GM21390 (cell line): ENCODE results near the gene HSFX3.
"Not testable (repeated sequence)": the region's sequence is repeated elsewhere in the genome, so short reads cannot be mapped to it uniquely, and the experiment has no call there.

Experiments used
- ATAC-seq: cut with Tn5 transposase; IDR thresholded peaks from one replicate; pipeline ENCODE4 v1.9.1; 2021; ENCODE audit not compliant: unreplicated experiment

Gene HSFX3, protein sequence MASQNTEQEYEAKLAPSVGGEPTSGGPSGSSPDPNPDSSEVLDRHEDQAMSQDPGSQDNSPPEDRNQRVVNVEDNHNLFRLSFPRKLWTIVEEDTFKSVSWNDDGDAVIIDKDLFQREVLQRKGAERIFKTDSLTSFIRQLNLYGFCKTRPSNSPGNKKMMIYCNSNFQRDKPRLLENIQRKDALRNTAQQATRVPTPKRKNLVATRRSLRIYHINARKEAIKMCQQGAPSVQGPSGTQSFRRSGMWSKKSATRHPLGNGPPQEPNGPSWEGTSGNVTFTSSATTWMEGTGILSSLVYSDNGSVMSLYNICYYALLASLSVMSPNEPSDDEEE

DNA sequence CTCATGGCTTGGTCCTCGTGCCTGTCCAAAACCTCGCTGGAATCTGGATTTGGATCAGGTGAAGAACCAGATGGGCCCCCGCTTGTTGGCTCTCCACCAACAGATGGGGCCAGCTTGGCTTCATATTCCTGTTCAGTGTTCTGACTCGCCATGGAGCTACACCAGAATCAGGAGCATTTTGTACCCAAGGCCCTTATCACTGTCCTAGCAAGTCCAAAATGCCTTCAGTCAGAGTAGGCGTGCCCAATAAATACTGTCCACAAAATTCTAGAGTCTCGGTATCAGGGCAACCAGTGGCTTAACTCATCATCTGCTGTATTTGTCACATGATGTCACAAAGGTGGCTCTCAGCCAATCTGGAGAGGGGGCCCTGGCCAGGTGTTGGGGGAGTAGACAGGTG lies at the start of gene HSFX3:
TSS of gene HSFX3 (minus strand) at position 224 of the 400 bp plus-strand sequence. CDS start at position 152, 72 bp downstream.
- not testable (repeated sequence) for ATAC-seq

DNA sequence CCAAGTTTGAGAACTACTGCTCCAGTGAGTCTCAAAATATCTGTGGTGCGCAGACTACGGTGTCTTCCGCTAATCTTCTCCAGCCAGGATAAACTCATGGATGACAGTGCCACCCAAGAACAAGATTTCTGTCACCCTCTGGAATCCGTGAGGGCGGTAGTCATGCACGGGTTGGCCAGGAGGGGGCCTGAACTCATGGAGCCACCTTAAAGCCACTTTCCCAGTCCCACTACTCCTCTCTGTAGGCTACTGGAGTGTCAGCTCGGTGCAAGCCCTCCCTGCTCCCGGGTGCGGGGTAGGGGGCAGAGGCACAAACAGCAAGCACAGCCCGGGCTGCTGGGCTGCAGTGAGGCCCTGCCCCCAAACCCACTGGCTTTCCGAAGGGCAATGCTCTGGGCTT lies 48.9 kb upstream of the HSFX3 start:
- ATAC-seq = not testable (repeated sequence)

DNA sequence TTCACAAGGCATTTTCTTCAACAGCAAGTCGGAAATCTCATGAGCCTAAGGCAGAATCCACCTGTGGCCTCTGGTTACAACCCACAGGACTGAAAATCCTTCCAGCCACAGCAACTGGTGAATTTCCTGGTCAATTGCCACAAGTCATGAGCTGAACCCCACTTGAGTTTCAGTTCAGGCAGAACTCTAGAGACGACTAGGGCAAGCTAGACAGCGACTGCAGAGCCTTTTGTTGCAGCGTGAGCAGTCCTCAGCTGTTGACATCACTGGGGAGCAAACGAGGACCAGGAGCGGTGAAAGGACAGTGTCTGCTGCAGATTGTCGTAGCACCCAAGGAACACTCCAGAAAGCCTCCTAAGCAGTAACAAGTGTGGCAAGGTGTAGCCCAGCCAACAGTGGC lies 46.2 kb upstream of the HSFX3 start:
- ATAC-seq = not testable (repeated sequence)

DNA sequence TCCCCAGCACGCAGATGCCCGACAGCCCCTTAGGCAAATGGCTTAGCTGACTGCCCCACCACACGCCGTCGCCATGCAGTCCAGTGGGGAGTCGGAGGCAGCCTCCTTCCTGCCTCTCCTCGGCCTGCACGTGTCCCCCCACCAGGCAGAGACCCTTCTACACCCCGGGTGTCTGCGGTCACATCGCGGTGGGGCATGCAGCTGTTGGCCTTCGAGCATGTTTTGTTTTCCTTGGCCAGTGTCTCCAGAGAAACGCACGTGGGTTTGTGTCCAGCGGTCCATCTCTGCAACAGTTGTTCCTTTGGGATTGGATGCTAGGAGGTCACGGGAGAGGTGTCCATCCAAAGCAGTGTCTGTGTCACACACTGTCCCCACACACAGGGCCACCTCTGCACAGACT lies 45.5 kb upstream of the HSFX3 start, which contains the start of gene HSFX2:
TSS of gene HSFX2 (minus strand) at position 101 of the 400 bp plus-strand sequence. CDS start 614 bp downstream, outside the sequence.
- not testable (repeated sequence) for ATAC-seq

DNA sequence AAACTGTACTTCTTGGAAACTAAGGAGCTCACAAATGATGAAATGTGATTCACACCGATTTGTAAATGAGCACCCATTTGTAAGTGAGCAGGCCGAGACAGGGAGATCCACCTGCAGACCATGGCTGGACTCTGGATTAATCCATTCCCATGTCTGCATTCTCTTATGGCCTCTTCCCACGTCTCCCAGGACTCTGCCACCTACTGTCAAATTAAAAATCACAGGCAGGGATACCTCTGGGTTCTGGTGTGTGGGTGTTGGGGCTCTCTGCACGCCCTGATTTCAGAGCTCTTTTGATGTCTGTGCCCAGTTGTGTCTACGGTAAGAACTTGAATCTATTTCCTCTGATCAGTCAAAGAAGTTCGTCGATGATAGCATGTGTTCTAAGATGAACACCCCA lies 41.3 kb upstream of the HSFX3 start:
- ATAC-seq = not testable (repeated sequence)

DNA sequence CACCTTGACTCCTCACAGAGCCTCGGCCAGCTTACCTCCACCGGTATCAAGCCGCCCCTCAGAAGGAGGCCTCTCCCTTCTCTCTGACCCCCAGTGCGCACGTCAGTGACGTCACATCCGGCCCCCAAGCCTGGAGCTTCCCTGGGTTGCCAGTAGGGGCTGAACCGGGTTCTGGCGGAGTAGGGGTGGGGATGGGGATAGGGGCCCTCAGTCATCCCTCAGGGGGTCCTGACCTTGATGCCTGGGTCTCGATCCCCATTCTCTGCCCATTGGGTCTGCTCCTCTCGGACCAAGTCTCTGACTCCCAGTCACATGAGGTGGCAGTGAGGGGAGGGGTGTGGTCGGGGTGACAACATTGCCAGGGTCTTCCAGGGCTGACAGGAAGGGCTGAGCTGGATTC lies 37.6 kb upstream of the HSFX3 start, which contains the start of gene MAGEA9B:
TSS of gene MAGEA9B (minus strand) at position 101 of the 400 bp plus-strand sequence. CDS start 4,280 bp downstream, outside the sequence.
- ATAC-seq = not testable (repeated sequence)

DNA sequence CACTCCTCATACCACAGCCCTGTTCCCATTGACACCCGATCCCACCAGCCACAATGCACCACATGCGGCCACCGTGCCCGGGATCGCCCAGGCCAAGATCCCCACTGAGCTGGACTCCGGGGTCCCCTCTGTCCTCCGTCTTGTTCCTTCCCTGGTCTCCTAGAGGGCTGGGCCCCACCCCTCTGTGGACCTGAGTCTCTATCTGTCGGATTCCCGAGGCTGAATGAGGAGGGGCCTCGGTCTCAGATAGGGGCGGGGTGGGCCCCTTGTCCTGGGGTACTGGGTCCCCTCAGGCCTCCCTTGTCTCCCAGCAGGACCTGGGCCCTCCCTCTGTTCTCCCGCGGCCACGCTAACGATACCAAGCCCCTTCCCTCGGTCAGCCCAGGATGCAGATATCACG lies 35.9 kb upstream of the HSFX3 start:
- not testable (repeated sequence) for ATAC-seq

DNA sequence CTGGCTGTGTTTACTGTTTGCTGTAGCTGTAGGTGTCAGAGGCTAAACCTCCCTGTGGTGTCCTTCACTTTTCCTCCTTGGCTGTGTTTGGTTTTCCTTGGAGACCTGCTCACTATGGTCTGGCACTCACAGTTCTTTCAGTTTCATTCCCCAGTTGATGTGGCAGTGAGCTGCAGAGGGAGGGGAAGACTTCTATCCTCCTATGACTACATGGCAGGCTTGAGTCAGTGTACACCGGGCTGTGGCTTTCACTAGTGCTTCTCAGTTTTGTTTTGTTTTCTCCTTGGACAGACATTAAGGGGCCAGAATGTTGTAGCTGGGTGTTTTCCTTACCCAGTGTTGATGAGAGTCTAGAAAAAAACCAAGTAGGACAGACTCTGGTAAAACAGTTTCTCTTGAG lies 23.7 kb upstream of the HSFX3 start:
- peak; percentile 100 for ATAC-seq

DNA sequence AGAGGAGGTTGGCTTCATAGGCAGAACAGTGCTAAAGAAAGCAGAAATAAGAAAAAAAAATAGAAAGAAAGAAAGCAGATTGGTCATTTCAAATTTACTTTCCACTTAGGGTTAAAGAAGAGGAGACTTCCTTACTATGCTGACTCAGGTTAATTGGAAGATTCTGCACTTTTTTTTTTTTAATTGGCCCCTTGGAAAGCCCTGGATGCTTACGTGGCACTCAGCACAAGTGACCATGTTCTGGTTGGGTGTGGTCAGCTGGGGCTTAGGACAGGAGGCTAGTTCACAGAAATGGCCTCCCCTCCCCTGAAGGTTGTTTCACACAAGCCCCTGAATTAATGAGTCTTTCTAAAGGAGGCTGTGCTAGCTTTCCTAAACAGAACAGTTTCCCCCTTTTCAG lies 23.0 kb upstream of the HSFX3 start:
- ATAC-seq = no peak

DNA sequence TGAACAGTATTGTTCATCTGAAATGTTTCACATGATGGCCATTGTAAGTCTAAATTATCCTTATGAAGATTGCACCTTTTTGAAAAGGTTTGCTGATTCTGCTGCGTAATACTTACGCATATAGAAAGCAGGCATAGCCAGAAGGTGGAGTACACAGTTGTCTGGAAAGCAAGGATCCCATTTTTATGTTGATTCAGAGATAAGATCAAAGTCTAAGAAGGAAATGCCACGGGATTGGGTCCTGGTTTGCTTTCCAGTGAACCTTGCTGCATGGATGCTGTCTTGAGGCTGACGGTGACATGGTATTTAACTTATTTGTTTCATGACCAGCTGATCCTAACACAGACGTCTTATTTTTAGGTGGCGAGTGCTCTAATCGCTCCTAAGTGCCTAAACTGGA lies 22.0 kb upstream of the HSFX3 start:
- no peak for ATAC-seq

DNA sequence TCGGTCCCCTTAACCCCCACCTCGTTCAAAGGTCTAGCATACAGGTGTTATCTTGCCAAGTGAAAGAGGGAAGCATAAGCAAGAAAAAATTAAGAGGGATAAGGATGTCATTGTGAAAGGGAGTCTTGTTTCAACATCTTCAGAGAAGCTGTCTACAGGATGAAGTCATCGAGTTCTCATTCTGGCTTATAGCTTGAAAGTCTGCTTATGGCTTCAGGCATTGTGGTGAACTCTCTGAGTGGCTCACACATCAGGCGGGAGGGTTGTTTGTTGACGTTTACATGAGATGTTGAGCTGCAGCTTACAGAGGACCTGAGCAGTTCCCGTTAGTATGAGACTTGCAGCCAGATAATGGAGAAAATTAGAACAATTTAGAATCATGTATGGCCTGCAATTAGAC lies 20.9 kb upstream of the HSFX3 start:
- ATAC-seq = no peak

DNA sequence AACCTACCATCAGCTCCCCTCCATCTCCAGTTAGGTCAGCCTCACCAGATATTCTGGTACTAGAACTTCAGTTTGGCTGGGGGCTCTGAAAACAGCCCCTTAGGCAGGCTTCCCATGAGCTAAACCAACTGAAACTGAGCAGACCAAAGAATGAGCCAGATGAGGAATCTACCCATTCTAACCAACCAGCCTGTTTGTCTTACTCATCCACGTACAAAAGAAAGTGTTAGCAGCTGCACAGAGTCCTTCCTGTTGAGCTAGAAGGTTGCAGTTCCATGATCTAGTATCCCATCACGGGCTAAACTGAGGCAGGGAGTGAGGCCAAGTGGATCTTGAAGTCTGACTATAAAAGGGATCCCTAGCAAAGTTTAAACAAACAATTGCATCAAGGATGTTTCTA lies 20.0 kb upstream of the HSFX3 start:
- no peak for ATAC-seq

DNA sequence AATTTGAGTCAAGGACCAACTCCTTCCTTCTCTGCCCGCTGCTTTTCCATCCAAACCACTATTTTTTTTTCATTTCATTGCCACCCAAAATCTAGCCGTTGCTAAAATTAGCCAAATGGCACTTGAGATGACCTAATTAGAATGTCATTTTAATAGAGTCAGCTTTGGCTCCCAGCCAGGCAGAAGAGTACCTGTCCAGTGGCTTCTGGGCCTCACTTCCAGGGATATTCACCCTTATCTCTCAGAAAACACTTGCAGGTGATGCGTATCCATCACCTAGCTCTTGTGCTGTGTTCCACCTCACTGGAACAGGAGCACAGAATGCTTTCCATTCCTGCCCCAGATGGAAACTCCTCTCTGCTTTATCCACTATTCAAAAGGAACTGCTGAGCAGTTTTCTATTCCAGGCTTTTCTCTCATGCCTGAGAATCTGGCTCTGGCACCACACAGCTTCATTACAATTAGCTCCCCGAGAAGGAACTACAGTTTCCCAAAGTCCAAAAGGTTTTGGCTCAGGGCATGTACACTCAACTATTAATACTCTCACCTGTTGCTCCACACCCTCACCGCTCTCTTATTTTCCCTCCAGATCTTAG lies 19.1 kb upstream of the HSFX3 start:
- no peak for ATAC-seq

DNA sequence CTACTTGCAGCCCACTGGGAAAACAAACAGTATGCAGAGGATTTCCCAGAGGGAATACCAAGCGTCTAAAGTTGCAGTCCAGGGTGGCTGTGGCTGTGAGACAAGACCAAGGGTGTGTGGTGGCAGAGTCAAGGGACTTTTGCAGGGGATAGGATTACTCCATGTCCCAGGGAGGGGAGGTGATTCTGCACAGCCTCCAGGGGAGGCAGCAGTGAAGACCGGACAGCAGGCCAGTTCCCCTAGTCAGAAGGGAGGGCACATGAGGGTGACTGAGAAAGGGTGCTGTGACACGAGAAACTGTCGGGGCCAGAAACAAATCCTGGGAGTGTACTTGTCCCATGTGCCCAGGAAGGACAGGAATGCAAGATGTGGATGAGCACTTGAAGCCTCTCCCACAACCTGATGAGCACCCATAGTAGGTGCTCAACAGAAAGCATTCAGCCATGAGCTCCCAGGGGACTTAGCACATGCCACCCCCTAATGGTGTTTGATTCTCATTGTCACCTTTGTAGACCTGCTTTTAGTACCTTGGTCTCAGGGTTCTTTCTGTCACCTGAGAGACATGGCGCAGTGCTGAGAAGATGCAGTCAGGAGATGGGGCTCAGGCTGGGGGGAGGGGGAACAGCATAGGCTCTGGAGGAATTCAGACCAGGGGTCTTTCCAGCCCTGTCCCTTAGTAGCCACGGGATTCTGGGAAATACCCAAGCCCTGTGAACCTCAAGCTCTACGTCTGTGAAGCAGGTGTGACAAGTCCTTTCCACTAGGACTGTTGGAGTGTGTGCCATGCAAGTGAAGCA lies 18.1 kb upstream of the HSFX3 start:
- no peak for ATAC-seq

DNA sequence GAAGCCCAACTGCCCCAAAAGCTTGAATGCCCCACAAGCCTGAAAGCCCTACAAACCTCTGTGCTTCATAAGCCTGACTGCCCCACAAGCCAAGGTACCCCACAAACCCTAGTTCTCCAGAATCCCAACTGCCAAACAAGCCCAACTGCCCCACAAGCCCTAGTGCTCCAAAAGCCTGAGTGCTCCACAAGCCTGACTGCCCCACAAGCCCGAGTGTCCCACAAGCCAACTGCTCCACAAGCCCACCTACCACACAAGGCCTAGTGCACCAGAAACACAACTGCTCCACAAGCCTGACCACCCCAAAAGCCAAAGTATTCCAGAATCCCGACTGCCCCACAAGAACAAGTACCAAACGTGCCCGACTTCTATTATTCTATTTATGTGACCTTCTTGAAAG lies 13.6 kb upstream of the HSFX3 start:
- no peak for ATAC-seq

DNA sequence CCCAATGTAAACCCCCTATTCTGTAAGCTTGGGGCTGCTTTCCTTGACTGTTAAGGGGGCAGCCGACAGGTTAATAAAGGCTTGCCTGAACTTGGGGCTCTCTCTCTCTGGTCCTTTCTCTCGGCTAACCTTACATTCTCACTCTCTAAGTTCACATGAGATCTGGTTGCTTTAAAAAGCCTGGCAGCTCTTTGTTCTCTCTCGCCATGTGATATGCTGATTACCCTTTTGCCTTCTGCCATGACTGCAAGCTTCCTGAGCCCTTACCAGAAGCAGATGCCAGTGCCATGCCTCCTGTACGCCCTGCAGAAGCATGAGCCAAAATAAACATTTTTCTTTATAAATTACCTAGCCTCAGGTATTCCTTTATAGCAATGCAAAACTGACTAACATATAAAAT lies 5.5 kb upstream of the HSFX3 start:
- ATAC-seq = not testable (repeated sequence)

DNA sequence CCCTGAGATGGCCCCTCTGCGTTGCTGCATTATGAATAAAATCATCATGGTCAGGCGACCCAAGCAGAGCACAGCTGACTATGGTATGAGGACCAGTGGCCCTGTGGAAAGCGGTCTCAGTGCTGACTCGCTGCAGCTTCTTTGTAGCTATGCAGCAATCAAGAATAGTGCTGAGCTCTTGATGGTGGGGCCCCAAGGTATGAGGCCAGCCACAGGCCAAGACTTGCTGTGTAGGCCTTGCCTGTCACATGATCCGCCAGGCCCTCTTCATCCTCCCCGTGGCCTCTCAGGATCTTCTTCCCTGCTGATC lies 2.2 kb upstream of the HSFX3 start:
- not testable (repeated sequence) for ATAC-seq

DNA sequence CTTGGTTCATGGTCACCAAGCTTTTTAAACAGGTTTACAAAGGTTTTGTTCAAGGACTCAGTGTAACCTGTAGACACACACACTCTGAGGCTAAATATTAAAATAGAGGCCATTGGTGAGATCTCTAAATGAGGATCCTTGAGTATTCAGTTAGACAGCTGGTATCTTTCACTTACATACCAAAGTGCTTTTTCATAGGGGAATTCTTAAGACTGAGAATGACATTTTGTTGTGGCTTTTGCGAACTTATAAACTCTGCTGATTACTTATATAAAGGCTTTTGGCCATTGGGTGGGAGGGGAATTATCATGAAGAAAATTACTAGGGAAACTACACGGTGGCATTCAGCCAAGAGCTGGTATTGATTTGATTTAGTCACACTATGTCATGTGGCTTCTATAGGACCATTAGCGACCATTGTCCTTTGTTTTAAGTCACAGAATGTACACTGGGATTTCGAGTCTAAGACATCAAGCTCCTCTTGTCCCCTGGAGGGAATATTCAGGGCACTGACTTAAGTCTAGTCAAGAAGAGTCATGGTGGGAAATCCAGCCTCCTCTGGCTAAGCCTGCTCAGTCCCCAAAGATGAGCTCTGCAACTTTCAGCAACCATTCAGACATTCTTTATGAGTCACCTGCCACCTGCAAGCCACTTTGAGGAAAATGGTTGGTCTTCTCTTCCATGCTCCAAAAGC lies 1.7 kb upstream of the HSFX3 start:
- not testable (repeated sequence) for ATAC-seq

DNA sequence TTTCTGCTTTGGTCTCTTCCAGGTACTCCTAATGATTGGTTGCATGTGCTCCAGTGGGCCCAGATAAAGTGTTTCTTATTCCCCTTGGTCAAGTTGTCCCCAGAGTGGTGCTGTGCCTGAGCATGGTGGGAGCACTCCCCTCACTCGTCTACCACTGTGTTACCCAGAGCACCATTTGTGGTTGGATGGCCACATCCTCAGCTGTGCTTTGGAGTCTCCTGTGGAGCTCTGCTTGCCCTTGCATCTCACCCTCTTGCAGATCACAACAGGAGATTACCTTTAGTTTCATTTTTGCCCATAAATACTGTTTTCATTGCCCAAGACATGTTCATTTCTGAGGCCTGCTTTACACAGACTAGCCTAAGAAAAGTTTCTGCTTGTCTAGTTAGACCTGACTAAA lies 730 bp upstream of the HSFX3 start:
- not testable (repeated sequence) for ATAC-seq

DNA sequence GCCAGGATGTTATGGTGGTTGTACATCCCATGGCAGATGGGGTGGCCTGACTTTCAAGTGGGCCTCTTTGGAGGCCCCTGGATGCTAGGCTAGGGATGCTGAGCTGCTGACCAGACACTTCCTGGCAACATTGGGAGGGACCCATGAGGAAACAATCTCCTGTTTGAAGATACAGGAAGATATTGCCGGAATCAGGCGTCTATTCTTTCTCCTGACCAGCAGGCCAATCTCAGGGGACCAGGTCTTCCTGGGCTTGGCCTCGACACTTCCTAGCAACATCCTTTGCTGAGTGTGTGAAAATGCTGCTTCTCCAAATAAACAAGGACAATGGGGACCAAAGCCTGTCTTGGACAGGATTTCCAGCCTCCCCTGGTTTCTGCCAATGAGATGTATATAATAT lies 1.9 kb downstream of the HSFX3 start:
- not testable (repeated sequence) for ATAC-seq

DNA sequence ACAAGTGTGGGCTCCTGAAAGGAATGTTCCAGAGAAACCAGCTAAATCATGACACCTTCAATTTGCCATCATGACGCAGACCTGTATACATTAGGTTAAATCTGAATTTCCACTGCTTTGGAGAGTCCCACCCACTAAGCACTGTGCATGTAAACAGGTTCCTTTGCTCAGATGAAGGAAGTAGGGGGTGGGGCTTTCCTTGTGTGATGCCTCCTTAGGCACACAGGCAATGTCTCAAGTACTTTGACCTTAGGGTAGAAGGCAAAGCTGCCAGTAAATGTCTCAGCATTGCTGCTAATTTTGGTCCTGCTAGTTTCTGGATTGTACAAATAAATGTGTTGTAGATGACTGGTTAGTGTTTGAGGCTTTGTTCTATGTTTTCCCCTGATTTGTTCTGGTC lies 2.8 kb downstream of the HSFX3 start:
- ATAC-seq = not testable (repeated sequence)
